K562 (cell line): Measurements from ENCODE around the gene GADD45B. TPM values are rescaled to one million over a fixed set of nuclear protein-coding genes. Genes with fewer than 3 reads are reported as not detected.
A peak's percentile ranks its signal among the peaks of the same experiment; 100 is the strongest.

Experiments
- ARID1B ChIP-seq: fragments of 450-650 bp; IDR thresholded peaks from 2 replicates; pipeline ENCODE4 v1.6.1; 2016; ENCODE audit warnings: antibody characterized with exemption, mild to moderate bottlenecking, inconsistent platforms
- ATF1 ChIP-seq, 2 experiments: fragments of 450-650 bp in 1 of 2; IDR thresholded peaks; 2 replicates each; pipeline ENCODE4 v1.6.1; 2016; ENCODE audit warnings: missing compliant biosample characterization in 1 of 2, missing genetic modification characterization in 1 of 2
- ATF4 ChIP-seq: fragments of 450-650 bp; formaldehyde crosslinking; IDR thresholded peaks from 2 replicates; pipeline ENCODE4 v1.4.0; 2022; ENCODE audit warnings: mild to moderate bottlenecking, moderate library complexity
- BHLHE40 ChIP-seq: IDR thresholded peaks from 2 replicates; pipeline ENCODE4 v1.6.1; 2011; ENCODE audit warnings: low read length, improper control_type of control experiment
- CBX1 ChIP-seq: sonication (generic); IDR thresholded peaks from 2 replicates; pipeline ENCODE4 v1.6.1; 2016; ENCODE audit warnings: antibody characterized with exemption, low read depth, mild to moderate bottlenecking
- DPF2 ChIP-seq: fragments of 450-650 bp; IDR thresholded peaks from 2 replicates; pipeline ENCODE4 v1.6.1; 2016
- FOSL1 ChIP-seq: fragments of 200-800 bp; sonication (Bioruptor generic); conservative IDR thresholded peaks from 2 replicates; pipeline ENCODE4 v1.6.1; 2016; ENCODE audit warnings: missing genetic modification characterization, missing compliant biosample characterization
- HNRNPL ChIP-seq: fragments of 200-400 bp; formaldehyde crosslinking; IDR thresholded peaks from 2 replicates; pipeline ENCODE4 v1.6.1; 2017; ENCODE audit warnings: low read depth, mild to moderate bottlenecking, low read length
- MTA1 ChIP-seq: fragments of 450-650 bp; IDR thresholded peaks from 2 replicates; pipeline ENCODE4 v1.6.1; 2017; ENCODE audit warnings: borderline replicate concordance
- PYGO2 ChIP-seq: fragments of 450-650 bp; IDR thresholded peaks from 2 replicates; pipeline ENCODE4 v1.6.1; 2016; ENCODE audit warnings: mild to moderate bottlenecking, missing genetic modification characterization, moderate library complexity, missing compliant biosample characterization
- RBM25 ChIP-seq: fragments of 200-400 bp; formaldehyde crosslinking; IDR thresholded peaks from 2 replicates; pipeline ENCODE4 v1.6.1; 2018; ENCODE audit warnings: low read length, low read depth, moderate library complexity; ENCODE audit not compliant: severe bottlenecking
- SIN3B ChIP-seq: fragments of 450-650 bp; IDR thresholded peaks from 2 replicates; pipeline ENCODE4 v1.6.1; 2017; ENCODE audit warnings: low read depth, mild to moderate bottlenecking, moderate library complexity
- SMAD4 ChIP-seq: fragments of 250-450 bp; sonication (Bioruptor Pico); conservative IDR thresholded peaks from 2 replicates; pipeline ENCODE4 v1.8.0; 2021; ENCODE audit warnings: inconsistent platforms, mild to moderate bottlenecking, moderate library complexity
- TARDBP ChIP-seq: fragments of 450-650 bp; IDR thresholded peaks from 2 replicates; pipeline ENCODE4 v1.6.1; 2016
- VEZF1 ChIP-seq: fragments of 200-800 bp; sonication (Bioruptor generic); IDR thresholded peaks from 2 replicates; pipeline ENCODE4 v1.6.1; 2017; ENCODE audit warnings: missing genetic modification characterization, missing compliant biosample characterization
- YY1 ChIP-seq, 3 experiments: IDR thresholded peaks; 2 replicates each; pipeline ENCODE4 v1.6.1; 2011; ENCODE audit warnings: low read length in 2 of 3, mild to moderate bottlenecking in 2 of 3, moderate library complexity in 2 of 3, borderline replicate concordance in 1 of 3, control low read depth in 1 of 3, low read depth in 1 of 3; ENCODE audit not compliant: insufficient read depth in 3 of 3, insufficient replicate concordance in 2 of 3, control insufficient read depth in 1 of 3, insufficient read length in 1 of 3; ENCODE audit errors: extremely low read depth in 1 of 3
- ZBTB1 ChIP-seq: sonication (generic); formaldehyde crosslinking; IDR thresholded peaks from 2 replicates; pipeline ENCODE4 v1.8.1; 2023; ENCODE audit warnings: missing genetic modification reagents, low read depth, mild to moderate bottlenecking, borderline replicate concordance
- ZNF24 ChIP-seq: fragments of 450-650 bp; IDR thresholded peaks from 2 replicates; pipeline ENCODE4 v1.6.1; 2016
- ZNF79 ChIP-seq: fragments of 250-450 bp; sonication (Bioruptor Pico); IDR thresholded peaks from 2 replicates; pipeline ENCODE4 v1.4.0; 2020; ENCODE audit warnings: low read depth, mild to moderate bottlenecking, moderate library complexity
- polyA plus RNA-seq, 8 experiments: library from polyadenylated mRNA; depleted of rRNA in 4 of 8; stranded (reverse) in 5 of 8; unstranded in 3 of 8; fragments of >200 nt; fragmentation: Nextera tagmentation in 2 of 8; fragmentation: Illumina TruSeq in 1 of 8; extraction: Ambion mirVana in 2 of 8; extraction: Trizol in 1 of 8; gene quantifications; 2 replicates each; pipeline versions ENCODE4 v1.2.1 to v1.2.3, GENCODE V29; 2011 to 2014; ENCODE audit warnings: inconsistent platforms in 1 of 8, missing spikeins in 1 of 8
- total RNA-seq, 7 experiments: library from RNA; depleted of rRNA in 6 of 7; stranded (reverse); fragments of >200 nt in 6 of 7; fragmentation: Illumina TruSeq in 2 of 7; extraction: Trizol in 2 of 7; gene quantifications; 2 replicates each; pipeline versions ENCODE4 v1.2.1 to v1.2.3, GENCODE V29; 2011 to 2021; ENCODE audit warnings: low replicate concordance in 1 of 7
- TF ChIP-seq, protein P1 (sequence below): sonication (generic); formaldehyde crosslinking; IDR thresholded peaks from 2 replicates; pipeline ENCODE4 v1.8.0; 2022; ENCODE audit warnings: mild to moderate bottlenecking, low read depth, missing genetic modification reagents
- TF ChIP-seq, protein P2 (sequence below): IDR thresholded peaks from 2 replicates; pipeline ENCODE4 v1.6.1; 2012; ENCODE audit warnings: low read depth, low read length, improper control_type of control experiment, borderline replicate concordance

Gene GADD45B
- total and polyA plus RNA-seq, 9 of the 15 experiments (the other 6 are each of a cell fraction or from before 2014, with no cell fraction given), result 0.06 to 4.1 (median 2.1) TPM

GRCh38 chr19:2474232-2475017, 1.5 kb upstream of the GADD45B start (continued):
- TF ChIP-seq RBM25 (peak; percentile 76), ARID1B (peak; percentile 51; the same call in 1 of the 2 replicates), ZBTB1 (CRISPR knock-in tag) (0 out of 2 replicates have a peak, but pooled peaks have one; percentile 51), MTA1 (peak; percentile 52; the same call in 1 of the 2 replicates), CBX1 (0 out of 2 replicates have a peak, but pooled peaks have one; percentile 45), TARDBP (no peak; the same call in 1 of the 2 replicates), SMAD4 (CRISPR knock-in tag) (0 out of 2 replicates have a peak, but pooled peaks have one; percentile 43), SIN3B (peak; percentile 28; the same call in 1 of the 2 replicates), VEZF1 (CRISPR knock-in tag) (peak; percentile 98), ZNF24 (0 out of 2 replicates have a peak, but pooled peaks have one; percentile 19), ATF1 (CRISPR knock-in tag; IDR thresholded peaks at IDR 0.05) (no peak), ATF1 (tag; IDR thresholded peaks at IDR 0.05) (peak; percentile 57), ZNF79 (CRISPR knock-in tag) (no peak), DPF2 (peak; percentile 56), BHLHE40 (peak; percentile 16; the same call in 1 of the 2 replicates), HNRNPL (peak; percentile 87; the same call in 1 of the 2 replicates), ATF4 (no peak), PYGO2 (no peak), YY1 (IDR thresholded peaks at IDR 0.05; ENCODE audit: borderline replicate concordance in 1 of 3, control insufficient read depth in 1 of 3, extremely low read depth in 1 of 3, insufficient read depth in 3 of 3, insufficient read length in 1 of 3, insufficient replicate concordance in 2 of 3, low read depth in 1 of 3, low read length in 2 of 3) (peak in 1 of 3 experiments; percentile 70), FOSL1 (tag) (peak; percentile 66)
- TF ChIP-seq, protein P1, sequence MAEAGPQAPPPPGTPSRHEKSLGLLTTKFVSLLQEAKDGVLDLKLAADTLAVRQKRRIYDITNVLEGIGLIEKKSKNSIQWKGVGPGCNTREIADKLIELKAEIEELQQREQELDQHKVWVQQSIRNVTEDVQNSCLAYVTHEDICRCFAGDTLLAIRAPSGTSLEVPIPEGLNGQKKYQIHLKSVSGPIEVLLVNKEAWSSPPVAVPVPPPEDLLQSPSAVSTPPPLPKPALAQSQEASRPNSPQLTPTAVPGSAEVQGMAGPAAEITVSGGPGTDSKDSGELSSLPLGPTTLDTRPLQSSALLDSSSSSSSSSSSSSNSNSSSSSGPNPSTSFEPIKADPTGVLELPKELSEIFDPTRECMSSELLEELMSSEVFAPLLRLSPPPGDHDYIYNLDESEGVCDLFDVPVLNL (CRISPR knock-in tag), result no peak
- TF ChIP-seq, protein P2, sequence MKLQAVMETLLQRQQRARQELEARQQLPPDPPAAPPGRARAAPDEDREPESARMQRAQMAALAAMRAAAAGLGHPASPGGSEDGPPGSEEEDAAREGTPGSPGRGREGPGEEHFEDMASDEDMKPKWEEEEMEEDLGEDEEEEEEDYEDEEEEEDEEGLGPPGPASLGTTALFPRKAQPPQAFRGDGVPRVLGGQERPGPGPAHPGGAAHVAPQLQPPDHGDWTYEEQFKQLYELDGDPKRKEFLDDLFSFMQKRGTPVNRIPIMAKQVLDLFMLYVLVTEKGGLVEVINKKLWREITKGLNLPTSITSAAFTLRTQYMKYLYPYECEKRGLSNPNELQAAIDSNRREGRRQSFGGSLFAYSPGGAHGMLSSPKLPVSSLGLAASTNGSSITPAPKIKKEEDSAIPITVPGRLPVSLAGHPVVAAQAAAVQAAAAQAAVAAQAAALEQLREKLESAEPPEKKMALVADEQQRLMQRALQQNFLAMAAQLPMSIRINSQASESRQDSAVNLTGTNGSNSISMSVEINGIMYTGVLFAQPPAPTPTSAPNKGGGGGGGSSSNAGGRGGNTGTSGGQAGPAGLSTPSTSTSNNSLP, result no peak
